CD4-positive, alpha-beta T cell (primary cell): Measurements from ENCODE around the gene FFAR1. TPM values are rescaled to one million over a fixed set of nuclear protein-coding genes. Genes with fewer than 3 reads are reported as not detected.

ENCODE experiments used
- ATAC-seq: fragments of 200-7000 bp; cut with Tn5 transposase; one replicate; pipeline ENCODE4 v1.10.0; 2022; ENCODE audit warnings: mild to moderate bottlenecking; ENCODE audit not compliant: poor library complexity
- CTCF ChIA-PET: fragments of 350-600 bp; sonication (Branson Sonifier 250); formaldehyde crosslinking; loops from one replicate; lab custom pipeline; 2021; ENCODE audit warnings: antibody characterized with exemption, inconsistent platforms; lab: Charles Lee
- POLR2A ChIA-PET: fragments of 350-600 bp; sonication (Branson Sonifier 250); formaldehyde crosslinking; loops from one replicate; lab custom pipeline; 2021; ENCODE audit warnings: antibody characterized with exemption, inconsistent platforms; lab: Charles Lee
- DNase-seq, 14 experiments: peaks; one replicate each; pipeline ENCODE4 v3.0.0-alpha.2; 2013 to 2020; ENCODE audit warnings: mixed read lengths in 2 of 14
- H3K27ac ChIP-seq, 2 donors: one replicate each; pipeline versions ENCODE4 v1.5.1 to v1.7.0; 2013; ENCODE audit warnings: low read length in 2 of 2, low read depth in 1 of 2, mild to moderate bottlenecking in 1 of 2
- H3K27me3 ChIP-seq, 2 experiments: 1 replicate in 1 of 2; 2 replicates in 1 of 2; pipeline versions ENCODE4 v1.6.1 to v1.7.0; 2013; ENCODE audit warnings: low read length in 2 of 2, control low read depth in 1 of 2, mild to moderate bottlenecking in 1 of 2, moderate library complexity in 1 of 2; ENCODE audit not compliant: insufficient read depth in 2 of 2, control insufficient read depth in 1 of 2
- H3K36me3 ChIP-seq: one replicate; pipeline ENCODE4 v1.6.1; 2013; ENCODE audit warnings: low read length, control low read depth; ENCODE audit not compliant: insufficient read depth
- H3K4me1 ChIP-seq: one replicate; pipeline ENCODE4 v1.6.1; 2013; ENCODE audit warnings: low read length, control low read depth; ENCODE audit not compliant: insufficient read depth
- H3K4me3 ChIP-seq: one replicate; pipeline ENCODE4 v1.5.1; 2013; ENCODE audit warnings: mild to moderate bottlenecking, low read length, moderate library complexity
- H3K9me3 ChIP-seq, 2 experiments: 1 replicate in 1 of 2; 2 replicates in 1 of 2; pipeline versions ENCODE4 v1.6.1 to v1.7.0; 2013; ENCODE audit warnings: low read length in 2 of 2, mild to moderate bottlenecking in 2 of 2, control low read depth in 1 of 2, moderate library complexity in 1 of 2; ENCODE audit not compliant: control insufficient read depth in 1 of 2, insufficient read depth in 1 of 2
- H3K27ac Mint-ChIP-seq: one replicate; pipeline ENCODE4 v1.8.0; 2020; ENCODE audit warnings: mixed read lengths
- H3K27me3 Mint-ChIP-seq: one replicate; pipeline ENCODE4 v1.8.0; 2021; ENCODE audit warnings: mixed read lengths
- H3K36me3 Mint-ChIP-seq: one replicate; pipeline ENCODE4 v1.8.0; 2021; ENCODE audit warnings: low read depth, mixed read lengths
- H3K4me1 Mint-ChIP-seq: one replicate; pipeline ENCODE4 v1.8.0; 2021; ENCODE audit warnings: low read depth, mixed read lengths
- H3K4me3 Mint-ChIP-seq: one replicate; pipeline ENCODE4 v1.8.0; 2020; ENCODE audit warnings: mild to moderate bottlenecking, mixed read lengths
- H3K9me3 Mint-ChIP-seq: one replicate; pipeline ENCODE4 v1.8.0; 2020; ENCODE audit warnings: mixed read lengths
- CTCF ChIP-seq: fragments of 200-600 bp; IDR thresholded peaks from one replicate; pipeline ENCODE4 v1.8.0; 2022; ENCODE audit warnings: antibody characterized with exemption, mild to moderate bottlenecking
- intact Hi-C, 2 experiments: fragments of 100-400 bp; cut with DNase I in 1 of 2; cut with micrococcal nuclease in 1 of 2; formaldehyde crosslinking; loops; one replicate each; pipeline versions ENCODE4 v1.15.1 to v1.9.0; 2023 to 2025; cut with DNase I, micrococcal nuclease
- total RNA-seq, 174 experiments: library from RNA in 2 of 174; stranded (reverse) in 2 of 174; gene quantifications; one replicate each; pipeline ENCODE4 v1.2.3 and lab custom pipeline; 2021 to 2026

Gene FFAR1
- total RNA-seq, 2 experiments from 2014 or later: not detected

DNA sequence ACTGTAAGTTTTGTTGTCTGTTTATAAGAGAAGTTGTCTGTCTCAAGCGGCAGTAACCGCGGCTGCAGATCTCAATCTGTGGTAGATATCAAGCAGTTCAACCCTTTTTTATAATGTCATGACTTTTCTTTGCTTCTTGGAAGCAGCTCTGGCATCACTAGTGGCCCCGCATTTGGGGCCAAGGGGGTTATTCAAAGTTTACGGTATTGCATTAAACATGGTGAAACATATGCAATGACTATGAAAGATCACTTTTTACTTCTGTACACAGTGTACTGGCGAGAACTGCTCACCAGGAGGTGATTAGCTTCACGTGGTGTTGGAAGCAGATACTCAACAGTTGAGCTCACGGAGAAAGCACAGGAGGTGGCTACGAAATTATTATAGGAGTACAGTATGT, 5.9 kb downstream of the FFAR1 start:
- ChIA-PET POLR2A (interaction anchor here (2.3 kb wide), 1 partner anchor 109 kb away, joined by 15 read pairs; no protein-coding TSS in a partner anchor), CTCF (interaction anchor here (0.9 to 2.1 kb wide), 6 partner anchors 21 to 309 kb away, joined by 3 to 27 read pairs (median 8); no protein-coding TSS in a partner anchor)
- H3K27me3 Mint-ChIP-seq: peaks cover 10% of the 10 kb centered on the region
- H3K9me3 Mint-ChIP-seq: no peaks in the 10 kb centered on the region
- Histone ChIP-seq H3K4me3 (no peak overlapping the region), H3K4me1 (peaks cover 13% of the 10 kb centered on the region), H3K36me3 (no peaks in the 10 kb centered on the region), H3K9me3 (peaks cover 0 to 3% of the 10 kb centered on the region in 2 experiments), H3K27ac (no peak overlapping the region), H3K27me3 (no peaks in the 10 kb centered on the region)
- intact Hi-C loops: loop anchor here in 1 of 2 experiments (2.0 to 5.0 kb wide), 2 partner anchors 107 to 239 kb away; no protein-coding TSS in a partner anchor
- no peak for ATAC-seq
- no peak for TF ChIP-seq CTCF
- H3K36me3 Mint-ChIP-seq: no peaks in the 10 kb centered on the region
- DNase-seq: no peak
- H3K4me3 Mint-ChIP-seq: no peak overlapping the region
- H3K27ac Mint-ChIP-seq: no peak overlapping the region
- peaks cover 15% of the 10 kb centered on the region for H3K4me1 Mint-ChIP-seq

DNA sequence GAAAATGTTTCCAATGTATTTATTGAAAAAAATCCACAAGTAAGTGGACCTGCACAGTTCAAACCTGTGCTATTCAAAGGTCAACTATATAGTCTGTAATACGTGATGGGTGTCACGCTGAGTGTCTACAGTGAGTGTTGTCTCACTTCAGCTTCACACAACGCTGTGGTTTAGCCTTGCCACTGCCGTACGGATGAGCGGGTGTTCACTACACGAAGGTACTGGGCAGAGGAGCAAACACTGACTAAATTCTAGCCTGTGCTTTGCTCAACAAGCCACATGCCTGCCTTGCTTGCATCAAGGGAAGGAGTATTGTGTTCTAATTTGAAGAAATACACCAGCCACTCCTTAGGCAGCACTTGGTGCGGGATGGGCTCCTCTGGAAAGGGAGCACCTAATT, 7.2 kb downstream of the FFAR1 start:
- peak in 1 of 14 experiments; percentile 22 for DNase-seq
- POLR2A ChIA-PET: no interaction called here
- H3K27ac Mint-ChIP-seq: no peak overlapping the region

GRCh38 chr19:35355791-35356460, 8.2 kb downstream of the FFAR1 start:
- POLR2A ChIA-PET: interaction anchor here (2.5 kb wide), 1 partner anchor 107 kb away, joined by 13 read pairs; no protein-coding TSS in a partner anchor

More for the DNA sequence above, 7.2 kb downstream of the FFAR1 start:
- Mint-ChIP-seq H3K36me3 (no peaks in the 10 kb centered on the region), H3K4me1 (peaks cover 15% of the 10 kb centered on the region), H3K4me3 (no peak overlapping the region), H3K9me3 (no peaks in the 10 kb centered on the region), H3K27me3 (peaks cover 10% of the 10 kb centered on the region)
- Histone ChIP-seq H3K4me1 (peaks cover 13% of the 10 kb centered on the region), H3K4me3 (no peak overlapping the region), H3K9me3 (peaks cover 0 to 3% of the 10 kb centered on the region in 2 experiments), H3K36me3 (no peaks in the 10 kb centered on the region), H3K27ac (no peak overlapping the region), H3K27me3 (no peaks in the 10 kb centered on the region)
- no peak for TF ChIP-seq CTCF
- CTCF ChIA-PET: no interaction called here
- intact Hi-C loops: loop anchor here in 1 of 2 experiments (5.0 kb wide), 1 partner anchor 237 kb away; no protein-coding TSS in a partner anchor
- no peak for ATAC-seq

More at GRCh38 chr19:35355791-35356460, 8.2 kb downstream of the FFAR1 start:
- DNase-seq: no peak
- H3K4me1 ChIP-seq: peaks cover 13% of the 10 kb centered on the region
- Mint-ChIP-seq H3K27ac (no peak overlapping the region), H3K4me3 (no peak overlapping the region), H3K36me3 (no peaks in the 10 kb centered on the region), H3K27me3 (peaks cover 10% of the 10 kb centered on the region), H3K4me1 (peaks cover 15% of the 10 kb centered on the region), H3K9me3 (no peaks in the 10 kb centered on the region)
- H3K9me3 ChIP-seq: peaks cover 0 to 3% of the 10 kb centered on the region in 2 experiments
- no peaks in the 10 kb centered on the region for H3K27me3 ChIP-seq
- intact Hi-C loops: no loop called here
- CTCF ChIA-PET: no interaction called here
- TF ChIP-seq CTCF: no peak
- H3K36me3 ChIP-seq: no peaks in the 10 kb centered on the region
- H3K27ac ChIP-seq: no peak overlapping the region
- no peak overlapping the region for H3K4me3 ChIP-seq
- no peak for ATAC-seq
